GM19193 (cell line): ENCODE measurements around the gene ADAMTS3.

Experiments
- POLR2A ChIP-seq: IDR thresholded peaks from 4 replicates; pipeline ENCODE4 v1.6.1; 2011; ENCODE audit not compliant: insufficient read depth, insufficient read length; ENCODE audit errors: extremely low read depth

The ADAMTS3 gene

GRCh38 chr4:72418458-72418857, 150.6 kb downstream of the ADAMTS3 start:
- no peak for TF ChIP-seq POLR2A

- no peak for TF ChIP-seq POLR2A
Measured at GRCh38 chr4:72410158-72410557, 158.9 kb downstream of the ADAMTS3 start.

- no peak for TF ChIP-seq POLR2A
Measured at GRCh38 chr4:72408568-72408967, 160.5 kb downstream of the ADAMTS3 start.

GRCh38 chr4:72405417-72405816, 163.6 kb downstream of the ADAMTS3 start:
- TF ChIP-seq POLR2A: no peak

- TF ChIP-seq POLR2A: no peak
Measured at GRCh38 chr4:72397314-72397713, 171.7 kb downstream of the ADAMTS3 start.

GRCh38 chr4:72394012-72394663, 174.9 kb downstream of the ADAMTS3 start:
- TF ChIP-seq POLR2A: no peak

- TF ChIP-seq POLR2A: no peak
Measured at GRCh38 chr4:72391281-72391680, 177.7 kb downstream of the ADAMTS3 start.

GRCh38 chr4:72390409-72390808, 178.6 kb downstream of the ADAMTS3 start:
- TF ChIP-seq POLR2A: no peak

- TF ChIP-seq POLR2A: no peak
Measured at GRCh38 chr4:72388521-72388920, 180.5 kb downstream of the ADAMTS3 start.

- no peak for TF ChIP-seq POLR2A
Measured at GRCh38 chr4:72387959-72388358, 181.1 kb downstream of the ADAMTS3 start.

- no peak for TF ChIP-seq POLR2A
Measured at GRCh38 chr4:72383439-72383838, 185.6 kb downstream of the ADAMTS3 start.

- TF ChIP-seq POLR2A: no peak
Measured at GRCh38 chr4:72378901-72379300, 190.1 kb downstream of the ADAMTS3 start.

- no peak for TF ChIP-seq POLR2A
Measured at GRCh38 chr4:72377491-72378194, 191.4 kb downstream of the ADAMTS3 start.

- TF ChIP-seq POLR2A: no peak
Measured at GRCh38 chr4:72376901-72377300, 192.1 kb downstream of the ADAMTS3 start.

GRCh38 chr4:72375073-72375736, 193.8 kb downstream of the ADAMTS3 start:
- no peak for TF ChIP-seq POLR2A

- TF ChIP-seq POLR2A: no peak
Measured at GRCh38 chr4:72374159-72374558, 194.9 kb downstream of the ADAMTS3 start.
